ENCODE results near the gene MFAP3.
"Not testable (repeated sequence)": the region's sequence is repeated elsewhere in the genome, so short reads cannot be mapped to it uniquely, and the experiment has no call there.

MFAP3 gene

DNA sequence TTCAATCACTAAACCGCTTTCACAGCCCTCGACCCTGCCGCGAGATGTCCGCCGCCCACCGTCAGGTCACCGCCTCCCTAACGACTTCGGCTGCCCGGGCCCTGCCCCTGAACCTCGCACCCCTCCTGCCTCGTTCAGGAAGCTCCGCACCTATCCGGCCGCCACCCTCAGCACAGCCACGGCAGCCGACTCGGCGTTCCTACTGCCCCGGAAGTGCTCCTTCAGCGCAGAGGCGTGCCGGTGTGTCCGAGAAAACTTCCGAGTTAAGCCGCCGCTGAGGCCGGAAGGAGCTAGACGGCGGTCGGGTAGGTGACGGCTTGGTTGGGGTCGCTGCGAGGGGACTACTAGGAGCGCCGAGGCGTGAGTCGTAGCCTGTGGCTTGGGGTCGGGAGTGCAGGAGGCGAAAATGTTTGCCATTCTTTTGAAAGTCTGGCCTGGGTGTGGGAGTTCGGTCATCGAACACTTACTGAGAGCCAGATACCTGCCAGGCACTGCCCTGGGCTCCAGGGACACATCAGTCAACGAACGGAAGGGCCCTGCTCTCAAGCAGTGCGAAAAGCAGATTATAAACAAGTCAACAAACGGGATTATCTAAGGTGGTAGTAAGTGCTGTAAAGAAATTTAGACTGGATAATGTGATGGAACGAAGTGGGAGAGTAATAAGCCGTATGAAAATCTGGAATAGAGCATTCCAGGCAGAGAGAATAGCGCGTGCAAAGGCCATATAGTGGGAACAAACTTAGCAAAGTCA, at the start of gene MFAP3, which contains the start of gene FAM114A2:
Gene MFAP3, plus strand, starts transcription at position 261 of the 751 bp plus-strand sequence. CDS start 10,756 bp downstream, outside the sequence.
Gene FAM114A2, minus strand, starts transcription at position 204 of the 751 bp plus-strand sequence. CDS start 3,957 bp downstream, outside the sequence.
- peak; percentile 54 for DNase-seq

DNA sequence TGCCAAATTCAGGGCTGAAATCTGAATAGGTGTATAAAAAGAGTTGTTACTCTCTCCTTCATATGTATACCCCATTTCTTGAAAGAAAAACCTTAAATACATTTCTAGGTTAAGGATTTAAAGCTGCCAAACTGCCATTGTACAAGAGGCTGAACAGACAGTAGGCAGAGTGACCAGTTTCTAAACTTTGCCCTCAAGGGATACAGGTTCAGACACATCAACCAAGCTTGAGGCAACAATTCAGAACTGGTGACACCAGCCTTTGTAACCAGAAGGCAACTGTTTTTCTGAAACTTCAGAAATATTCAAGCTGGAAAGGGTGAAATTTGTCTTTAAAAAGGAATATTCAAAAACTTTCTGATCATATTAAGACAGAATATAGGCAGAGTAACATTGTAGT, 47.6 kb upstream of the MFAP3 start:
- no peak for DNase-seq

DNA sequence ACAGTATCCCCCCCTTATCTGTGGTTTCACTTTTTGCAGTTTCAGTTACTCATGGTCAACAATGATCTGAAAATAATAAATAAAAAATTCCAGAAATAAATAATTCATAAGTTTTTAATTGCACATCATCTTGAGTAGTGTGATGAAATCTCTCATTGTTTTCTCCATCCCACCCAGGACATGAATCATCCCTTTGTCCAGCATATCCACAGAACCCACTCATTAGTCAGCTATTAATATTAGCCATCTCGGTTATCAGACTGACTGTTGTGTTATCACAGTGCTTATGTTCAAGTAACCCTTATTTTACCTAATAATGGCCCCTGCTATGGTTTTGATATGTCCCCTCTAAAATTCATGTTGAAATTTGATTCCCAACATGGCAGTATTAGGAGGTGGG, 40.8 kb upstream of the MFAP3 start:
- DNase-seq: no peak

DNA sequence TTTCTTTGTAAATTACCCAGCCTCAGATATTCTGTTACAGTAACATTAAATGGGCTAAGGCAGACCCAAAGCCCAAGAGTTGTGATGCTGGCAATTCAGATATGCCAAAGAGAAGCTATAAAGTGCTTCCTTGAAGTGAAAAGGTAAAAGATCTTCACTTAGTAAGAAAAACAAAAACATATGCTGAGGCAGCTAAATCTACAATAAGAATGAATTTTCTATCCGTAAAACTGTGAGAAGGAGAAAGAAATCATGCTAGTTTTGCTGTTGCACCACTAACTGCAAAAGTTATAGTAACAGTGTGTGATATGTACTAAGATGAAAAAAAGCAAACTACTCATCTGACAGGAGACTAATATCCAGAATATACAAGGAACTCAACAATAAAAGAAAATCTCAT, 40.0 kb upstream of the MFAP3 start:
- DNase-seq: no peak

DNA sequence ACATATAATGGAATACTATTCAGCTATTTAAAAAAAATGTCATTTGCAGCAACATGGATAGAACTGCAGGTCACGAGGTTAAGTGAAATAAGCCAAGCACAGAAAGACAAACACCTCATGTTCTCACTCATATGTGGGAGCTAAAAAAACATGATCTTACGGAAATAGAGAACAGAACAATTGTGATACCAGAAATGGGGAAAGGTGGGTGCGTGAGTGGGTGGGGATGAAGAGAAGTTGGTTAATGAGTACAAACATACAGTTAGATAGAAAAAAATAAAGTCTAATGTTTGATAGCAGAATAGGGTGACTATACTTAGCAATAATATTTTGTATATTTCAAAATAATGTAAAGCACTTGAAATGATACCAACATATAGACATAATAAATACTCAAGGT, 38.8 kb upstream of the MFAP3 start:
- no peak for DNase-seq

DNA sequence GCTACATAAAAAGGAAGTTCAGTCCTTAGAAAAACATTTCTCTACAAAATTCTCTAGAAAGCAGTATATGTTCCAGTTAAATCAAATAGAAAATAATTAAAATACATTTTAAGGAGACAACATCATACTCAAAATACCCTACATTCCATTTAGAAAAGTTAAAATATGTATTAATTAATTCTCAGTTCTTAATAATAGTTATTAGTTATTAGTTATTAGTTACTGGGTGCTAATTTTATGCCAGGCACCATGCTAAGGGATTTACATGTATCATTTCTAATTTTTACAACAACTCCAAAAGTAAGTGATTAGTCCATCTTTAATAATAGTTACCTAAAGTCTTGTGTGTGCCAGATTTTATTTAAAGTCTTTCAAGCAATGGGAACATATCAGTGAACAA, 38.1 kb upstream of the MFAP3 start:
- no peak for DNase-seq

DNA sequence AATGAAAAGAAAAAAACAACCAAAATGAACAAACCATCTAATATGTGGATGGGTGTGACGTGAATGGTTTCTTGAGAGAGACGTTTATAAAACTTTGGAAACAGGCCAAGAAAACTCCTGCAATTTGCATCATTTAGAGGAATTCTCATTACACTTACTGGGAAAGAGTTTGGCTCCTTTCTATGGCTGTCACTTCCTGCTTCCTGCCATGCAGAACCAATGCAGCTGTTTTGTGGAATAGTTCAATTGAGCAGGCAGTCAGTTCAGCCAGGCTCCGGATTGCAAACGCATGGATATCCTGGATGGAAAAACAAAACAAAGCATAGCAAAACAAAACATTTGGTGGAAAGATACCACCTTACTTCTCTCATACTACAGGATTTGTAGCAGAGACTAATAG, 36.7 kb upstream of the MFAP3 start:
- no peak for DNase-seq

DNA sequence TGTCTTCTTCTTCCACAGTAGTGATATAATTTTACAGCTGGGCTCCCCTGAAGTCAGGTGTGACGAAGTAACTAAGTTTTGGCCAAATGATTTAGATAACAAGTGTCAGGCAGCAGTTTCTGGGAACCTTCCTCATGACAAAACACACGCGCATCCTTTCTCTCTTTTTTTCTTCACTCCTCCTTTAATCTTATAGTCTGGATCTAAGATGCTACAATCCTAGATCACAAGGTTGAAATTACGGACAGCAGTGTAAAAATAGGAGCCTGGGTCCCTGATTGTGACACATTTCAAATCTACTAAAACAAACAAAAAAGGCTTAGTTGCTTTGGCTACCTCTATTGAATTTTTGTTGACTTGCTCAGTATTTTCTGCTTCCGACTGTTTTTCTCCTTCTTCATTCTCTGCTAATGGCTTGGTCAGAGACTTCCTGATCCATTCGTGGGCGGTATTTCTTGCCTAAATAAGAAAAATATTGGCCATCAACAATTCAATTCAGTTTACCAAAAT, 36.2 kb upstream of the MFAP3 start:
- no peak for DNase-seq

DNA sequence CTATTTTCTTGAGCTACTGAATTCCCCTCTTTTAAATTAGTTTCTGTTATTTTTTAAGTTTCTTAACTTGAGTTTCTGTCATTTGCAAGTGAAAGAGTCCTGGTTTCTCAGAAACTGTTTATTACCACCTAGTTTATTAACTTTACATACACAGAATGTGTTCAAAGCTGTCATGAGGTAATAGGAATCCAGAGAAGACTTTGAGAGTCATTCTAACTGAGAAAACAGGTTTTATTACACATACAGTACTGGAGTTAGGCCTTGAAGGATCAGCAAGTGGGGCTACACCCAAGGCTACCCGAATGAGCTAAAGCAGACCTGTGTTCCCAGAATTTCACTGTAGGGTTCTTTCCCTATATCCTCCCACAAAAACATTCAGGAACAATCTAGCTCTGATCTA, 33.1 kb upstream of the MFAP3 start:
- DNase-seq: no peak

DNA sequence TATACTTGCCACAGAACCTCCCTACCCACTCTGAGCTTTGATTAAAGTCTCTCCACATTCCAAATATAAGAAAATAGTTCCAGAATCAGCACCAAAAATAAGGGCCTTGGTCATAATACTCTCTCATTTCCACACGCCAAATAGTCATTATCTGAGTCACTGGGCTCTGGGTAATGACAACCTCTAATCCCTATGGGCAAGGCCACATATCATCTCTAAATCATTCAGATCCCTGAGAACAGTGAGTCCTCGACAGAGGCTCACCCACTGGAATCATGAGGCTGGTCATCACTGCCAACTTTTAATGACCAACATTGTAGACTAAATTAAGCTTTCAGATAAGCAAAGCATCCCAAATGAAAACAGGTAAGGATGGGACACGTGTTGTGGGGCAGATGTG, 28.1 kb upstream of the MFAP3 start:
- DNase-seq: no peak

DNA sequence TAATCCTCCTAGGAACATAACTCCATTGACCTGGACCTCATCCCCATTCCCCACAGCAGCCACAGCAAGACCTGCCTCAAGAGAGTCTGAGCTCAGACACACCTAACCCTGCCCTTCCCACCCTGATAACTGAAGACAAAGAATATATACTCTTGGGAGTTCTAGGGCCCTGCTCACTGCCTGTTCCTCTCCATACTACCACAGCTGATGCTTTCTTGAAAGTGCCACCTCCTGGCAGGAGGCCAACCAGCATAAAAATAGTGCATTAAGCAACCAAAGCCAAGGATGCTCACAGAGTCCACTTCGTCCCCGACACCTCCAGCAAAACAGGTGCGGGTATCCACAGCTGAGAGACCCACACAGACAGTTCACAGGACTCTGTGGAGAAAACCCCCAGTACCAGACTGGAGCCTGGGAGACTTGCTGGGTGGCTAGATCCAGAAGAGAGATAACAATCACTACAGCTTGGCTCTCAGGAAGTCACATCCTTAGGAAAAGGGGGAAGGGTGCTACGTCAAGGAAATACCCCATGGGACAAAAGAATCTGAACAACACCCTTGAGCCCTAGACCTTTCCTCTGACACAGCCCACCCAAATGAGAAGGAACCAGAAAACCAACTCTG, 23.6 kb upstream of the MFAP3 start:
- DNase-seq: no peak

DNA sequence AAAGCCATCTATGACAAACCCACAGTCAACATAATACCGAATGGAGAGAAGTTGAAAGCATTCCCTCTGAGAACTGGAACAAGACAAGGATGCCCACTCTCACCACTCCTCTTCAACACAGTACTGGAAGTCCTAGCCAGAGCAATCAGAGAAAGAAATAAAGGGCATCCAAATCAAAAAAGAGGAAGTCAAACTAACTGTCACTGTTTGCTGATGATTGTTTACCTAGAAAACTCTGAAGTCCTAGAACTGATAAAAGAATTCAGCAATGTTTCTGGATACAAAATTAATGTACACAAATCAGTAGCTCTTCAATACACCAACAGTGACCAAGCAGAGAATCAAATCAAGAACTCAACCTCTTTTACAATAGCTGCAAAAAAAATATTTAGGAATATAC, 19.8 kb upstream of the MFAP3 start:
- DNase-seq: not testable (repeated sequence)

DNA sequence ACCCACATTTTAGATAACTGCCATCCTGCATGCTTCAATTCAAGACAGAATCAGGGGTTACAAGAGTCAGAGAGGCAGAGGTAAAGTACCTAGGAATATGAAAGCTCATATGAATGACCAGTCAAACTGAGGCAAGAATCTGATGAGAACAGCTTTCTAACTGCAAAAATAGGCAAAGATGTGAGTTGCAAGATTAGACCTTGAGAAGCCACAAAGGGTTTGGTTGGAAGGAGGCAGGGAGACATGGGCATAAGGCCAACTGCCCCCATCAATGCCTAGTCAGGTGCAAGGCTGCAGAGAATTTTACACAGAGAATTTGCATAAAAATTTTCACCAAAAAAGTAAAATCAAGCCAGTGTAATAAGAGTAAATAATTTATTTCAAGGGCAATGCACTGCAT, 12.8 kb upstream of the MFAP3 start:
- DNase-seq: no peak

DNA sequence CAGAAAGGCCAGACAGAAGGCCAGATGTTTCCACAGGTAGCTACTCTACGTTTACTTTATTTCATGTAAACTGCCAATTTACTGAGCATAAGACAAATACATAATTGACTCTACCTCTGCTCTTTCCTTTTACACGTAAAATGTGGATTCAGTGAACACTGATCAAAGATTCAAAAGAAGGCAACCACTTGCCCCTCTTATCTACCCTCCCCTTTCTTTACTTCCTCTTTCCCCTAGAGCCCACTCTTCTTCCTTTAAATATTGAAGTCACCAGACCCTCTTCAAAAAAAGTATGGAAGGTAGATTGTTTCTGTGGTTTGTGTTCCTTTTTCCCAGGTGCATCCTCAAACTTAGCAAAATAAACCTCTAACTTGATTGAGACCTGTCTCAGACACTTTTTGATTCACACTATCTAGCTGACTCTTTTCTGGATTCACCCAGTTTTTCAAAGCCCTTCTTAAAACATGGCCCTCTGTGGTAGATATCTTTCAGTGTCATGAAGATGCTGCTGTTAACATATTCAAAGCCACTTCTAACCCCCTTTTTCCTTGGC, 6.8 kb upstream of the MFAP3 start:
- DNase-seq: no peak

DNA sequence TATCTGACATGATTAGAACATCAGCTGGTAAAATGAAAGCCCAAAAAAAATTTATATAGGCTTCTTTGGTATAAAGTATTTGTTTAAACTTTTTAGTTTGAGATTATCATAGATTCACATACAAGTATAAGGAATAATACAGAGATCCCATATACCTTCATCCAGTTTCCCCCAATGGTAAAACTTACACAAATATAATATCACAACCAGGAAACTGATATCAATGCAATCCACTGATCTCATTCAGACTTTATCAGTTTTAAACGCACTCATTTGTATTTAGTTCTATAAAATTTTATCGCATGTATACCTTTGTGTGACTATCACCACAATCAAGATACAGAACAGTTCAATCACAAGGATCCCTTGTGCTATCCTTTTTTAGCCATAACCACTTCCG, 3.8 kb upstream of the MFAP3 start:
- no peak for DNase-seq

DNA sequence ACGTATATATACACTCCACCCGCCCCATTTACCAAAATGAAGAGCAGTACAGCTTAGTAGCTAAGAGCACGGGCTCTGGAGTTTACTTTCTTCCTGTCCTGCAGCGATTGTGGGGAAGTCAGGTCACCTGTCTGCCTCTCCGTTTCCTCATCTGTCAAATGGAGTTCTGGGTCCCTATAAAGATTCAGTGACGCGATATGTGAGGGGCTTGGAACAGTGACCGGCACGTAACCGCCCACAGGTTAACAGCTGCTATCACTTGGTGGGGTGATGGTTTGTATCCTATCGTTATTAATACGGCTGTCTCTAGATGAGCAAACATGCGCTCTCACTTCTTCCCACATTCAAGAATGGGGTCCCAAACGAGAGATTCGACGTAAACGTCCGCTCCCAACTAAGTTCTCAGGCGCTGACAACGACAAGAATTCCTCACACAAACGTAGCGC, 483 bp upstream of the MFAP3 start:
- no peak for DNase-seq

DNA sequence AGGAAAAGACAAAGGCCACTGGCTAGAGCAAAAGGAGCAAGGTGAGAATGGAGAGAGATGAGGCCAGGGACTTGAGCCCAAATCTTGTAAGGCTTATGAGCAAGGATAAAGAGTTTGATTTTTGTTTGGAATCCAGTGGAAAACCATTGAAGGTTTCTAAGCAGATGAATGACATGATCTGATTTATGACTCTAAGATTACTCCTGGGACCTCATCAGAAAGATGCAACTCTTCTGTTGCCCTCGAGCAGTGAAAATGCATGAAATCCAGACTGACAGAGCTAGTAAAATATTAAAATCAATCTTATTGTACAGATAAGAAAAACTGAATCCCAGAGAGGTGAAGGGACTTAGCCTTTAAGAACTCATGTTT, 677 bp downstream of the MFAP3 start:
- DNase-seq: no peak

DNA sequence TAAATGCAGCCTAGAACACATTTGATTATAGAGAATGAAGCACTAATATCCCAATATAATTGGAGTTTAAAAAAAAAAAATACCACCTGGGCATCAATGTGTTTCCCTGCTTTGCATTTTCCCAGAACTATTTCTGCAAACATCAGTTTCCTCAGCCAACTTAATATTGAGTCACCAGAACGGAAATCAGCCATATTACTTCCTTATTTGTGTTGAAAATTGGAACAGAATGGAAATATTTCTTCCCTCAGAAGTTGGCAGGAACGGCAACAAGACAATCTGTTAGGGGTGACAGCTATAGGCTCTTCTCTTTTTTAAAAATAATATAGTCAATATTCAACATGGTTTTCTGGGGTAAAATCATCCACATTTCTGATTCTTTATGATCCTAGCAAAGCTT, 4.0 kb downstream of the MFAP3 start:
- DNase-seq: no peak

DNA sequence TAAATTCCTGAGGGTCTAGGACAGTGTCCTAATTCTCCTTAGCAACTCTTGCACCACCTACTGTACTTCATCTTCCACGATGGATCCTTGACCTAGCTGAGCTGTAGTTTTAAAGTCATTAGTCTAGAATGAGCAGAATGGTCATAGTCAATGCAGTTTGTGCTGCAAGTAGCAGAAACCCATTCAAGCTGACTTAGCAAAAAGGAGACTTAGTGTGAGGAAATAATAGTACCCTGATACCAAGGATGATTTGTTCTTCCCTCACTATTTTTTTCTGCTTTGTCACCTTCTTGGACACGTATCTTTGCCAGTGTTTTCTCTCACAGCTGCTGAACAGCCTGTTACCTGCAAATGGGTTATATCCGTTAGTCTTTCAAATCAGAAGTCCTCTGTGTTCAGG, 5.3 kb downstream of the MFAP3 start:
- no peak for DNase-seq

DNA sequence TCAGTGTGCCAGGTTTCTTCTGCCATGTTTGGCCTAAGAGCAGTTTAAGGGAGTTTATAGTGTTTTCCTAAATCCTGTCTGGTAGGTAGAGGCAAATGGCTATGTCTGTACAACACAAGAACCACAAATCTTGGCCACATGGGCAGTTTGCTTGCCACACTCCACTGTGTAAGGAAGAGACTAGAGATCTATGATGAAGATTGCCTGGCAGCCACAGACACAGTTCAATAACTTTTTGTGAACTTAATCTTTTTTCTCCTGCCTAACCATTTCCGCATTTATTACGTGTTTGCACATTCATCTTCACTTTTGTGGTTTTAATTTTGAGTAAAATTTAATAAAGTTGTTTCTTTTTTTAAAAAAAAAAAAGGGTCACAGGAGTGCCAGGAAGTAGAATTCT, 5.8 kb downstream of the MFAP3 start:
- no peak for DNase-seq

DNA sequence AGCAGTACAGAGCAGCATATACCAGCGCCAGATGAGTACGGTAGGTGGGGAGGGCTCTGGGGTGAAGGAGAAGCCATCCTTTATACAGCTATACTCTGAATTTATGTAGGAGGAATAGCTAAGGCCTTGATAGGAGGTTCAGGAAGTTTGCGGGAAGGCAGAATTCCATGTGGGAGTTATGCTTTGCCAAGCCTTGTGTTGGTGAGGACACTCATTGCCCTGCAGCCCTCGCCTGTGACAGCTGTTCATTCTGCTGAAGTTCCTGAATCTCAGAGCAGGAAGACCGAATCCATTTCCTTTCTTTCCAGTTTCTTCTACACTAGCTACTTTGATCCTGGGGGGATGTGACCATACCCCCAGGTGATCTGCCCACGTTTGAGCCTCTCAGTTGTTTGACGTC, 7.7 kb downstream of the MFAP3 start:
- DNase-seq: no peak

DNA sequence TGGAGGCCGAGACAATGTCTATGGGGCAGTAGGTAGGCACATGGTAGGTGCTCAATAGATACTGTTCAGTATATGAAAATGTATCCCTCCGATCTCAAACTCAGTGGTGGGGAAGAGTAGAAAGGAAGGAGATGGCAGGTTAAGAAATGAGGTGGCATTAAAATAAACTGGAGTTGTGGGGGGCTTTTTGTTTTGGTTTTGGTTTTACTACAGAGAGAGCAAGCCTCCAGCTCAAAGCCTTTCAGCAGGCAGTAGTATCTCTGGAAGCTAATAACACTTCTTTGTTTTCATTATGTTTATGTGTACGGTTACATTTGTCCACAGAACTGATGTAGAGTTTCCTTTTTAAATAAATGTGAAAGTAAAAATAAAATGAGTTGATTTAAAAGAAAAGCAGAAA, 8.6 kb downstream of the MFAP3 start:
- no peak for DNase-seq

DNA sequence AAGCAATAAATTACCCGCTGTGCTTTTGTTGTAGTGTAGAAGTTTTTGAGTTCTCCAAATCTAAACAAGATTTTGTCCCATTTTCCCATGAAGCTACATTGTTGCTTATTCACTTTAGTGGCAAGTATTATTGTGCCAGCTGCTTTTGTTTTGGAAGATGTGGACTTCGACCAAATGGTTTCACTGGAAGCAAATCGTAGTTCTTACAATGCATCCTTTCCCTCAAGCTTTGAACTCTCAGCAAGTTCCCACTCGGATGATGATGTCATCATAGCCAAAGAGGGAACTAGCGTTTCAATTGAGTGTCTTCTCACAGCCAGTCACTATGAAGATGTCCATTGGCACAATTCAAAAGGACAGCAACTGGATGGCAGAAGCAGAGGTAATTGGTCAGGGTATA, 10.9 kb downstream of the MFAP3 start:
- DNase-seq: no peak

DNA sequence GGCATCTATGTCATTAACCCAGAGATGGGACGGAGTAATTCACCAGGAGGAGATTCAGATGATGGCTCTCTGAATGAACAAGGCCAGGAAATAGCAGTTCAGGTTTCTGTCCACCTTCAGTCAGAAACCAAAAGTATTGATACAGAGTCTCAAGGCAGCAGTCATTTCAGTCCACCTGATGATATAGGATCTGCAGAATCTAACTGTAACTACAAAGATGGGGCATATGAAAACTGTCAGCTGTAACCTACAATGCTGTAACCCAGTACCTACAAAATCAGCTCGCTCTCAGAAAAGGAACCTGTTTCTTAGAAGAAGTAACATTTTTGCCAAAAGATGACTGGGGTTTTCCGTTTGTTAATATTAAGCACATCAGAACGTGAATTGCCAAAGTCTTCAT, 14.7 kb downstream of the MFAP3 start:
- DNase-seq: no peak
